Parathyroid adenoma (tissue), 2 donors: Measurements from ENCODE around the gene LTA.

ENCODE experiments used
- H2AFZ ChIP-seq: fragments of 300-600 bp; sonication (generic); one replicate; pipeline ENCODE4 v1.7.0; 2017; ENCODE audit warnings: antibody characterized with exemption, mild to moderate bottlenecking
- H3K27ac ChIP-seq: fragments of 300-600 bp; sonication (generic); one replicate; pipeline ENCODE4 v1.7.0; 2017
- H3K27me3 ChIP-seq: fragments of 300-600 bp; sonication (generic); one replicate; pipeline ENCODE4 v1.7.0; 2017; ENCODE audit warnings: low read length; ENCODE audit not compliant: control insufficient read depth, insufficient read depth
- H3K36me3 ChIP-seq: fragments of 300-600 bp; sonication (generic); one replicate; pipeline ENCODE4 v1.7.0; 2017; ENCODE audit warnings: low read length; ENCODE audit not compliant: control insufficient read depth, insufficient read depth
- H3K4me1 ChIP-seq: fragments of 300-600 bp; sonication (generic); one replicate; pipeline ENCODE4 v1.7.0; 2017; ENCODE audit warnings: control low read depth
- H3K4me2 ChIP-seq: fragments of 300-600 bp; sonication (generic); one replicate; pipeline ENCODE4 v1.7.0; 2017; ENCODE audit warnings: low read length
- H3K4me3 ChIP-seq: fragments of 300-600 bp; sonication (generic); one replicate; pipeline ENCODE4 v1.7.0; 2017; ENCODE audit warnings: low read depth, low read length
- H3K79me2 ChIP-seq: fragments of 300-600 bp; sonication (generic); one replicate; pipeline ENCODE4 v1.7.0; 2017; ENCODE audit warnings: control low read depth
- H3K9ac ChIP-seq: fragments of 300-600 bp; sonication (generic); one replicate; pipeline ENCODE4 v1.7.0; 2017; ENCODE audit warnings: mild to moderate bottlenecking
- H3K9me3 ChIP-seq: fragments of 300-600 bp; sonication (generic); one replicate; pipeline ENCODE4 v1.7.0; 2017; ENCODE audit warnings: low read length; ENCODE audit not compliant: control insufficient read depth
- TF ChIP-seq, protein P1 (sequence below): fragments of 300-600 bp; sonication (generic); IDR thresholded peaks from one replicate; pipeline ENCODE4 v1.7.0; 2017; ENCODE audit warnings: antibody characterized with exemption, mild to moderate bottlenecking
- donor health status: primary hyperparathyroidism.

Gene LTA

DNA sequence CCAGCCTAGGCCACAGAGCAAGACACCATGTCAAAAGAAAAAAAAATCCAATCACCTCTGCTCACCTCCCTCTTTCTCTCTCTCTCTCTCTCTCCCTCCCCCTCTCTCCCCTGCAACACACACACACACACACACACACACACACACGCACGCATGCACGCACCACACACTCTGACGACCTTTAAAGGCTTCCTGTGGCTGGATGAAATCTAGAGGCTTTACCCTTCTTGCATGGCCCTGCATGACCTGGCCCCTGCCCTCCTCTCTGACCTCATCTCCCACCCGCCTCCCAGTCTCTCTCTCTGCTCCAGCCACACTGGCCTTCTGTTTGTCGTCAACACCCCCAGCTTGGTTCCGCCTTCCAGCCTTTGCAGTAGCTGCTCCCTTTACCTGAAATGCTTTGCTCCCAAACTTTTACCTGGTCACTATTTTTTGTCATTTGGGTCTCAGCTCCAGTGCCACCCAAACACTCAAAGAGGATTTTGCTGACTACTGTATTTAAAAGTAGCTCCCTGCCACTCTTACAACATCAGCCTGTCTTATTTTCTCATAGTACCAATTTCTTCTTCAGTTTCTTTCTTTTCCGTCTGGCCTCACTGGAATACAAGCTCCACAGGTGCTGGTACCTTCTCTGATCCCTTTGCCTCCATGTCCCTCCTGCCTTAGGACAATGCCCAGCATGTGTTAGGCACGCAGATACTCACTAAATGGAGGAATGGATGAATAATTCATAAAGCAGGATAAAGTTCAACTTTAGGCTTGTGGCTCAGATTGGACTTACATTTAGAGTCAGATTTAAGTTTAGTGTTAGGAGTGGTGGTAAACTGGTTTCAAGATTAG, 4.3 kb upstream of the LTA start:
- H3K4me3 ChIP-seq, result no peak overlapping the region

DNA sequence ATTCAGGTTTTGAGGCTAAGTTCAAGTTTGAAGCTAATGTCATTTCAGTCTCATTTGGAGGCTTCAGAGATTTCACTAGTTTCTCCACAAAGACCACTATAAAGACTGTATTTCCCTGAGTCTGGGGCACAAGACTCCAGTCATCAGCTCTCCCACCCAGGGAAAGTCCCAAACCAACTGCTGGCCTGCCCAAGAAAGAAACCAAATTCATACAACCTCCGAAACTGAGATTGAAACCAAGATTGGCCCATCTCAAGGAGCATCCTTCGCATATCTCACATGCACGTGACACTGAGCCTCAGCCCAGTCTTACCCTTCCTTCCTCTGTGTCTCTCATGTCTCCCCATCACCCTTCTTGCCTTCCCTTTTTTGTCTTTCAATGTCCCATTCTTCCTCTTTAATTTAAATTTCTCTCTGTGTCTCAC, 3.5 kb upstream of the LTA start:
- Histone ChIP-seq H3K4me2 (no peak overlapping the region), H3K9ac (no peak overlapping the region), H3K4me3 (no peak overlapping the region), H2AFZ (no peak overlapping the region), H3K36me3 (no peaks in the 10 kb centered on the region), H3K27ac (no peak overlapping the region), H3K4me1 (no peaks in the 10 kb centered on the region), H3K9me3 (no peaks in the 10 kb centered on the region), H3K27me3 (no peaks in the 10 kb centered on the region), H3K79me2 (no peaks in the 10 kb centered on the region)
- TF ChIP-seq, protein P1, sequence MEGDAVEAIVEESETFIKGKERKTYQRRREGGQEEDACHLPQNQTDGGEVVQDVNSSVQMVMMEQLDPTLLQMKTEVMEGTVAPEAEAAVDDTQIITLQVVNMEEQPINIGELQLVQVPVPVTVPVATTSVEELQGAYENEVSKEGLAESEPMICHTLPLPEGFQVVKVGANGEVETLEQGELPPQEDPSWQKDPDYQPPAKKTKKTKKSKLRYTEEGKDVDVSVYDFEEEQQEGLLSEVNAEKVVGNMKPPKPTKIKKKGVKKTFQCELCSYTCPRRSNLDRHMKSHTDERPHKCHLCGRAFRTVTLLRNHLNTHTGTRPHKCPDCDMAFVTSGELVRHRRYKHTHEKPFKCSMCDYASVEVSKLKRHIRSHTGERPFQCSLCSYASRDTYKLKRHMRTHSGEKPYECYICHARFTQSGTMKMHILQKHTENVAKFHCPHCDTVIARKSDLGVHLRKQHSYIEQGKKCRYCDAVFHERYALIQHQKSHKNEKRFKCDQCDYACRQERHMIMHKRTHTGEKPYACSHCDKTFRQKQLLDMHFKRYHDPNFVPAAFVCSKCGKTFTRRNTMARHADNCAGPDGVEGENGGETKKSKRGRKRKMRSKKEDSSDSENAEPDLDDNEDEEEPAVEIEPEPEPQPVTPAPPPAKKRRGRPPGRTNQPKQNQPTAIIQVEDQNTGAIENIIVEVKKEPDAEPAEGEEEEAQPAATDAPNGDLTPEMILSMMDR, result no peak

More for the DNA sequence above, 4.3 kb upstream of the LTA start:
- Histone ChIP-seq H3K27ac (no peak overlapping the region), H3K79me2 (no peaks in the 10 kb centered on the region), H2AFZ (no peak overlapping the region), H3K4me2 (no peak overlapping the region), H3K27me3 (no peaks in the 10 kb centered on the region), H3K9ac (no peak overlapping the region), H3K4me1 (no peaks in the 10 kb centered on the region), H3K36me3 (no peaks in the 10 kb centered on the region), H3K9me3 (no peaks in the 10 kb centered on the region)
- TF ChIP-seq, protein P1, result no peak

DNA sequence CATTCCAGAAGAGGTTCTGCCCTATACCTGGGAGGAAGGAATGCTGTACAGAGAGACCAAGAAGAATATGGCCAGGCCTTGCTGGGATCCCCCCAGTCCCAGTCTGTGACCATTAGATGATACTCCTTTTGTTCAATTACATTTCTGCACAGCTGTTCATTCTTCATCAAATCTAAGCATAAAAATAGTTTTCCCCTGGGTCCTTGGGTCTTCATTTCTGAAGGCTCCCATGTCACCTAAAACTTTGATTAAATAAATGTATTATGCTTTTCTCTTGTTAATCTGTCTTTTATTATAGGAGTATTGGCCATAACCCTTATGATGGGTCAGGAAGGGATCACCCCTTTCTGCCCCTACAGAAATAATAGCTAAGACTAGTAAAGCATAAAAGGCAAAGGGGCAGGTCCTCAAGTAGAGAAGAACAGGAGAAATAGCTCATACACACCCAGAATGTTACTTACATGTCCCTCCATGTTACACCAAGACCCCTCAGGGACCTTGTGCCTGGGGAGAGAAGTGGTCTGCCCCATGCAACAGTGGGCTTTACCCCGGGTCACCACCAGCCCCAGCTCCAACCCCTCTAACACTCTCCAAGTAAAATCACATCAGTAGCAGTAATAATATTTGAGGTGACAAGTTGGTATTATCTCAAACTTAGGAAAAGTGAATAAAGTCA, 2.1 kb upstream of the LTA start:
- Histone ChIP-seq H3K9ac (no peak overlapping the region), H3K27me3 (no peaks in the 10 kb centered on the region), H3K4me1 (no peaks in the 10 kb centered on the region), H3K4me2 (no peak overlapping the region), H2AFZ (no peak overlapping the region), H3K36me3 (no peaks in the 10 kb centered on the region), H3K4me3 (no peak overlapping the region), H3K9me3 (no peaks in the 10 kb centered on the region), H3K27ac (no peak overlapping the region), H3K79me2 (no peaks in the 10 kb centered on the region)
- TF ChIP-seq, protein P1, result no peak

DNA sequence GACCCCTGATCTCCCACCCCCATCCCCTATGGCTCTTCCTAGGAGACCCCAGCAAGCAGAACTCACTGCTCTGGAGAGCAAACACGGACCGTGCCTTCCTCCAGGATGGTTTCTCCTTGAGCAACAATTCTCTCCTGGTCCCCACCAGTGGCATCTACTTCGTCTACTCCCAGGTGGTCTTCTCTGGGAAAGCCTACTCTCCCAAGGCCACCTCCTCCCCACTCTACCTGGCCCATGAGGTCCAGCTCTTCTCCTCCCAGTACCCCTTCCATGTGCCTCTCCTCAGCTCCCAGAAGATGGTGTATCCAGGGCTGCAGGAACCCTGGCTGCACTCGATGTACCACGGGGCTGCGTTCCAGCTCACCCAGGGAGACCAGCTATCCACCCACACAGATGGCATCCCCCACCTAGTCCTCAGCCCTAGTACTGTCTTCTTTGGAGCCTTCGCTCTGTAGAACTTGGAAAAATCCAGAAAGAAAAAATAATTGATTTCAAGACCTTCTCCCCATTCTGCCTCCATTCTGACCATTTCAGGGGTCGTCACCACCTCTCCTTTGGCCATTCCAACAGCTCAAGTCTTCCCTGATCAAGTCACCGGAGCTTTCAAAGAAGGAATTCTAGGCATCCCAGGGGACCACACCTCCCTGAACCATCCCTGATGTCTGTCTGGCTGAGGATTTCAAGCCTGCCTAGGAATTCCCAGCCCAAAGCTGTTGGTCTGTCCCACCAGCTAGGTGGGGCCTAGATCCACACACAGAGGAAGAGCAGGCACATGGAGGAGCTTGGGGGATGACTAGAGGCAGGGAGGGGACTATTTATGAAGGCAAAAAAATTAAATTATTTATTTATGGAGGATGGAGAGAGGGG, 1.4 kb downstream of the LTA start:
- Histone ChIP-seq H3K79me2 (no peaks in the 10 kb centered on the region), H3K4me2 (no peak overlapping the region), H3K4me3 (no peak overlapping the region), H3K9ac (no peak overlapping the region), H3K36me3 (no peaks in the 10 kb centered on the region), H3K4me1 (no peaks in the 10 kb centered on the region), H3K27ac (no peak overlapping the region), H3K27me3 (no peaks in the 10 kb centered on the region), H3K9me3 (no peaks in the 10 kb centered on the region), H2AFZ (no peak overlapping the region)
- TF ChIP-seq, protein P1, result no peak
